ENCODE data around the gene SCYL3.

DNA sequence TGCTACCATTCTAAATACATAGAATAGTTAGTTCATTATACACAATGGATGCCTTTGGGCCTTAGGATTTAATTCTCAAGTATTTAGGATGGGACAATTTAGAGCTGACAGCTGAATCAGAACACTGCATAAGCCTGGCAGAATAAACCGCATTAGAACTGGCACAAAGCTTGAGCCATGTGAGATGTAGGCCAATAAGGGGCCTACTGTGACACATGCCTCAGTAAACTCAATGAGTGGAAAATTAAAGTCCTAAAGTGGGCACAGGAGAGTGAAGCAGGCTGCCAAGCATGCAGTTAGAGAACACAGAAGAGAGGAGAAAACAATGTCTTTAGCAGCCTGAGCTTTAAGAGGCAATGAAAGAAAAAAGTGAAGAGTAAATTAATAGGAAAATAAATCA lies 24.3 kb downstream of the SCYL3 start:
- TF ChIP-seq, protein P1, sequence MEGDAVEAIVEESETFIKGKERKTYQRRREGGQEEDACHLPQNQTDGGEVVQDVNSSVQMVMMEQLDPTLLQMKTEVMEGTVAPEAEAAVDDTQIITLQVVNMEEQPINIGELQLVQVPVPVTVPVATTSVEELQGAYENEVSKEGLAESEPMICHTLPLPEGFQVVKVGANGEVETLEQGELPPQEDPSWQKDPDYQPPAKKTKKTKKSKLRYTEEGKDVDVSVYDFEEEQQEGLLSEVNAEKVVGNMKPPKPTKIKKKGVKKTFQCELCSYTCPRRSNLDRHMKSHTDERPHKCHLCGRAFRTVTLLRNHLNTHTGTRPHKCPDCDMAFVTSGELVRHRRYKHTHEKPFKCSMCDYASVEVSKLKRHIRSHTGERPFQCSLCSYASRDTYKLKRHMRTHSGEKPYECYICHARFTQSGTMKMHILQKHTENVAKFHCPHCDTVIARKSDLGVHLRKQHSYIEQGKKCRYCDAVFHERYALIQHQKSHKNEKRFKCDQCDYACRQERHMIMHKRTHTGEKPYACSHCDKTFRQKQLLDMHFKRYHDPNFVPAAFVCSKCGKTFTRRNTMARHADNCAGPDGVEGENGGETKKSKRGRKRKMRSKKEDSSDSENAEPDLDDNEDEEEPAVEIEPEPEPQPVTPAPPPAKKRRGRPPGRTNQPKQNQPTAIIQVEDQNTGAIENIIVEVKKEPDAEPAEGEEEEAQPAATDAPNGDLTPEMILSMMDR (conservative IDR thresholded peaks at IDR 0.05) = no peak
- no peak for TF ChIP-seq EZH2 (IDR thresholded peaks at IDR 0.05; ENCODE audit: low read depth)

Data from PC-9 (cell line).